22Rv1 (cell line): Measurements from ENCODE around the gene HSPA13.

Experiments
- CTCF ChIP-seq: fragments of 450-650 bp; IDR thresholded peaks from 2 replicates; pipeline ENCODE4 v1.5.1; 2017; ENCODE audit warnings: mild to moderate bottlenecking
- ZFX ChIP-seq: fragments of 450-650 bp; IDR thresholded peaks from 2 replicates; pipeline ENCODE4 v1.6.1; 2017; ENCODE audit warnings: antibody characterized with exemption, borderline replicate concordance

DNA sequence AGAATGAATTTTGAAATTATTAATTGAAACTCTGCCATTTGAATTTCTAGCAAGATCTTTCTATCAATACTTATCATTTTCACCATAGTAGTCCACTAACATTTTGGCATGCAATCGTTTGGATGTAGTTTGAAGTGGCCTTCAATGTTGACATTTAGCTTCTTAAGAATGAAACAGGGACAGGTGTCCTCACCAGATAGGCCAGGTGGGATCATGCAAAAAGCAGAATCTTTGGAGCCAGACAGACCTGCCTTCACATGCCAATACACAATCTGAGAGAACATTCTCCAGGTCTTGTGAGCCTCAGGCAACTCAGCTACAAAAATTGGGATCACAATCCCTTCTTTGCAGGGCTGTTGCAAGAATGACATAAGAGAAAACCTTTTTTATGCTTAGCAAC, 18.3 kb upstream of the HSPA13 start:
- TF ChIP-seq CTCF (no peak), ZFX (no peak)
